ENCODE results near the gene SLC6A17.

SLC6A17 gene

DNA sequence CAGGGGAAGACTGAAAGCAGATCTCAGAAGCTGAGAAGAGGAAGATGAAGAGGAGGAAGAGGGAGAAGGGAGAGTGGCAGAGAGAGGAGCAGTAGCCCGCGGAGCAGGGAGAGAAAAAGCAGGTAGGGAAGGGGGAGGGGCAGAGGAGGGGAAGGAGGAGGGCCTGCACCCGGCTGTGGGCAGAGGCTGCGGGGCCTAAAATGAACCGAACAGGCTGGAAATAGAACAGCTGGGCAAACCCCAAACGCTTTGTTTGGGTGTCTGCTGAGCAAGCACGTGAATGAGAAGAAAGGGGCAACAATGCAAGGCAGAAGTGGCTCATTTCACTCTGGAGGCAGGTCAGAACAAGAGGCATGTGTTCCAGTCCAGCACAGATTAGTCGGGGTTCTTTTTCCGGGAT lies 93.3 kb downstream of the SLC6A17 start:
- no peak for DNase-seq

DNA sequence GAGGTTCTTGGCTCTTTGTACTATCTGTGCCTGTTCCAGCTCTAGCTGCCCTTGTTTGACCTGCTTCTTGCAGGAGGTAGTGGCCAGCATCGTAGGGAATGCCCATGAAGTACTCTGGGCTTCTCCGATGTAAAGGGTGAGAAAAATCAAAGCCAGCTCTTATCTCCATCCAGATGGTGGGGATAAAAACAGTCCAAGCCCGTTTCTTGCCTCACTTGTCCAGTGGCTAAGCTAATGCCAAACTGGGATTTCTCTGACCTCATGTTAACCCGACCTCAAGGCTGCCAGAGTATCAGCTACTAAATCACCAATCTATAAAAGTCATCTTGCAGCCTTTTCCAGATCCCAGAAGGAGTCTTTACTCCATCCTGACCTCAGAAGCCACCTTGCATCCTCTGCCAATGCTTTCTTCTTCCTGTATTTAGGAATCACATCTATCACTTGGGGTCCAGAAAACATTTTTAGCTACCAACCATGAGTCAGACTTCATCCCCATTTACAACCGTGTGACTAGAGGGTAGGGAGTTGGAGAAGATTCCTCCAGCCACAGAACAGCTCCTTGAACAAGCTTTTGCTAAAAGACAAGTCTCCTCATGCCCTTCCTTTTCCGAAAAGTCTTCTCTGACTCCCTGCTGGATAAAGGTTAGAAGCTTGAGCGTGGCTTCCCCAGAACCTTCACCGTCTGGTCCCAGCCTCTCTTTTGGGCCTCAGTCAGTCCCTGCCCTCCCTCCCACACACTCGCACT lies 95.8 kb downstream of the SLC6A17 start:
- no peak for DNase-seq

DNA sequence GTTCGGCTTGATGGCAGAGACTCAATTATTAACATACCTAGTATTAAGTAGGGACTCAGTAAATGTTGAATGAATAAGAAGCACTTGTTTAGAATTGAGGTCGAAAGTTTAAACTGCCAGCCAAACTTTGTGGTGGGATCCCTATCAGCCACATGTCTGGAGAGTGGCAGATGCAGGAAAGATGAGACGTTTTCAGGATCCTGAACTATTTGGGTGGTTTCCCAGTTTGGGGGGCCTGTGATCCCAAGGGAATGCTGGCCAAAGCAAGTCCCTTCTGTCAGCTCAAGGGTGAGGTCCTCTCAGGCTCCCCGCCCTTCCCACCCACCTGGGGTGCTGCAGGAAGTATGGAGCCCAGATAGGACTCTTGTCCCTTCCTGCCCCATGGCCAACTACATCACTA lies 98.5 kb downstream of the SLC6A17 start:
- DNase-seq = no peak

DNA sequence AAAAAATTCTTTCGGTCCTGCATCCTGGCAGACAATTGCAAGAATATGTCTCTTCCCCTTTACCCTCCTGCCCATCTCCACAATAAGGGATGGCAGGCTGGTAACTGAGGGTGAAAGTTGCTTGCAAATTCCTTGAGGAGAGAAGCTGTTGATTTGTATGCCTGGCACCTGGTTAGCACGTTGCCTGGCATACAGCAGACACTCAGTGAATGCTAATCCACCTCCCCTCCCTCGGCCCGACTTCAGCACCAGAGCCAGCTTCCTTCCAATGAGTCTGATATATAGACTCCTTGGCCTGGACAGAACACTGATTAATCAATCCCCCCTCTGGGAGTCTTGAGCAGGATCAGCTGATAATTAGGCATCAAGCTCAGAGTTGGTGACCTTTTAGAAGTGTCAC lies 99.0 kb downstream of the SLC6A17 start:
- no peak for DNase-seq

DNA sequence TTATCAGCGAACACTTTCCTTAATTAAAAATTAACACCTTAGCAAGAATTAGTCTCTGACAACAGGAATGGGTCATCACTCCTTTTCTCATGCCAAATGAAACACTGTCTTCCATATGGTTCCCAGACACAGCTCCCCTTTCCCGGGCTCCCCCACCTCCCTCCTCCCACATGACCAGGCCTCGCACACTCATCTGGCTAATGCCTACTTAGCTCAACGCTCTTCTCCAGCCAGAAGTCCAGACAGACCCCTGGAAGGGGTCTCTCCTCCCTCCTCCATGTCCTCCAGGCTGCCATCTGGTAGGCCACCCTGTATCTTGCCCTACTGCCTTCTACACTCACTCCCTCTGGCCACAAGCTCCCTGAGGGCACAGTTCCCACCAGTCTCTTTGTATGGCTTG lies 99.7 kb downstream of the SLC6A17 start:
- DNase-seq = no peak

DNA sequence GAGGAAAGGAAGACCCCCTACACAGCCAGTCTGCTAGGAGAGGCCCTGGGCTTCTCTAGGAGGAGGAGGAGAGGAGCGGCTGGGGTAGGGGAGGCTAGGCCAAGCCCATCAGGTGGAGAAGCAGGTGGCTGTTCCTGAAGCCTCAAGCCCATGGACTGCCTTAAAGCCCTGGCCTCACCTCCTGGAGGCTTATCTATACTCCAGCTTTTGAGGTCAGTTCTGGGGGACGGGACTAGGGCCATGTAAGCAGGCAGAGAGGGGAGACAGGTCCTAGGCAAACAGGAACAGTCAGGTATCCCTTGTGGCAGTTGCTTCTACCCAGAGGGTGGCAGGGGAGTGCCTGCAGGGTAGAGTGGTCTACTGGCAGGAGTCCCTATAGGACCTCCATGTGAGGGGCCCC lies 100.5 kb downstream of the SLC6A17 start:
- no peak for DNase-seq

Measured in CD4-positive, alpha-beta T cell treated with Interleukin-17A for 4 hours (primary cell).